Uterus (tissue), 4 donors: ENCODE results near the gene FAM76A. TPM values are rescaled to one million over a fixed set of nuclear protein-coding genes. Genes with fewer than 3 reads are reported as not detected.
"Not testable (repeated sequence)": the region's sequence is repeated elsewhere in the genome, so short reads cannot be mapped to it uniquely, and the experiment has no call there.

Experiments
- DNase-seq, 2 donors: peaks; one replicate each; pipeline ENCODE4 v3.0.0-alpha.2; 2019 to 2020
- H3K27ac ChIP-seq, 2 donors: fragments of 200-600 bp; sonication (generic); 1 replicate in 1 of 2; 2 replicates in 1 of 2; pipeline ENCODE4 v1.5.1; 2016 to 2018
- H3K27me3 ChIP-seq, 2 donors: fragments of 200-600 bp; sonication (generic); one replicate each; pipeline ENCODE4 v1.5.1; 2018 to 2019; ENCODE audit warnings: control low read depth in 1 of 2
- H3K36me3 ChIP-seq, 2 donors: fragments of 200-600 bp; sonication (generic); one replicate each; pipeline ENCODE4 v1.5.1; 2019; ENCODE audit warnings: control low read depth in 1 of 2
- H3K4me1 ChIP-seq, 2 donors: fragments of 200-600 bp; sonication (generic); one replicate each; pipeline ENCODE4 v1.5.1; 2018 to 2019; ENCODE audit warnings: control low read depth in 1 of 2
- H3K4me3 ChIP-seq, 2 donors: fragments of 200-600 bp; sonication (generic); 1 replicate in 1 of 2; 2 replicates in 1 of 2; pipeline ENCODE4 v1.5.1; 2018 to 2019; ENCODE audit warnings: mild to moderate bottlenecking in 1 of 2
- H3K9me3 ChIP-seq, 2 donors: fragments of 200-600 bp; sonication (generic); one replicate each; pipeline ENCODE4 v1.5.1; 2019; ENCODE audit warnings: control low read depth in 1 of 2
- CTCF ChIP-seq, 4 experiments: fragments of 200-600 bp in 2 of 4; fragments of 450-650 bp in 2 of 4; sonication (generic) in 2 of 4; IDR thresholded peaks; one replicate each; pipeline ENCODE4 v1.5.1; 2016 to 2019; ENCODE audit warnings: antibody characterized with exemption in 4 of 4, mild to moderate bottlenecking in 2 of 4, moderate library complexity in 1 of 4
- POLR2A ChIP-seq, 2 donors: fragments of 450-650 bp; IDR thresholded peaks; one replicate each; pipeline ENCODE4 v1.6.1; 2016; ENCODE audit warnings: antibody characterized with exemption in 2 of 2, mild to moderate bottlenecking in 1 of 2, moderate library complexity in 1 of 2
- intact Hi-C: fragments of 100-400 bp; cut with DNase I; formaldehyde crosslinking; loops from one replicate; pipeline ENCODE4 v1.15.1; 2023; ENCODE audit warnings: low total_unique reads
- total RNA-seq, 4 donors: library from RNA; depleted of rRNA in 3 of 4; stranded (reverse); fragments of >200 nt in 3 of 4; gene quantifications; one replicate each; pipeline versions ENCODE4 v1.1.0 to v1.2.4, GENCODE V29; 2014 to 2023
- donor health status: DM: yes; HTN: yes; CAD: no.

FAM76A gene
- total RNA-seq, 4 donors from 2014 or later: 5.4 to 26.6 (median 20.5) TPM

- Histone ChIP-seq H3K27ac (peak overlapping the region in 1 of 2 donors; percentile 57), H3K4me1 (no peaks in the 10 kb centered on the region), H3K27me3 (no peaks in the 10 kb centered on the region), H3K9me3 (no peaks in the 10 kb centered on the region), H3K36me3 (no peaks in the 10 kb centered on the region), H3K4me3 (no peak overlapping the region)
- DNase-seq: peak in 1 of 2 donors; percentile 59
- TF ChIP-seq POLR2A (IDR thresholded peaks at IDR 0.05) (no peak), CTCF (IDR thresholded peaks at IDR 0.05) (no peak)
- intact Hi-C loops: no loop called here
Measured at GRCh38 chr1:27789540-27790041, 63.8 kb downstream of the FAM76A start.

- H3K4me3 ChIP-seq, H3K36me3 ChIP-seq, DNase-seq, intact Hi-C loops, H3K4me1 ChIP-seq, H3K27me3 ChIP-seq, H3K9me3 ChIP-seq: not testable (repeated sequence)
- peak overlapping the region in 1 of 2 donors; percentile 57 for H3K27ac ChIP-seq
Measured at GRCh38 chr1:27790270-27790669, 64.5 kb downstream of the FAM76A start.

- Histone ChIP-seq H3K4me3 (no peak overlapping the region), H3K36me3 (no peaks in the 10 kb centered on the region), H3K27me3 (no peaks in the 10 kb centered on the region), H3K4me1 (no peaks in the 10 kb centered on the region), H3K27ac (no peak overlapping the region), H3K9me3 (no peaks in the 10 kb centered on the region)
- no peak for DNase-seq
- intact Hi-C loops: no loop called here
- no peak for TF ChIP-seq POLR2A (IDR thresholded peaks at IDR 0.05)
- no peak for TF ChIP-seq CTCF (IDR thresholded peaks at IDR 0.05)
Measured at GRCh38 chr1:27795601-27796000, 69.8 kb downstream of the FAM76A start.

GRCh38 chr1:27804791-27805190 lies 79.0 kb downstream of the FAM76A start:
- no peak for DNase-seq
- no peaks in the 10 kb centered on the region for H3K27me3 ChIP-seq
- intact Hi-C loops: no loop called here
- no peaks in the 10 kb centered on the region for H3K9me3 ChIP-seq
- no peaks in the 10 kb centered on the region for H3K36me3 ChIP-seq
- no peak overlapping the region for H3K27ac ChIP-seq
- H3K4me1 ChIP-seq: no peaks in the 10 kb centered on the region
- no peak overlapping the region for H3K4me3 ChIP-seq
- TF ChIP-seq CTCF (IDR thresholded peaks at IDR 0.05): no peak
- TF ChIP-seq POLR2A (IDR thresholded peaks at IDR 0.05): no peak

GRCh38 chr1:27806758-27807157 lies 81.0 kb downstream of the FAM76A start:
- H3K27me3 ChIP-seq: no peaks in the 10 kb centered on the region
- H3K36me3 ChIP-seq: no peaks in the 10 kb centered on the region
- H3K9me3 ChIP-seq: no peaks in the 10 kb centered on the region
- no peak for DNase-seq
- no peak for TF ChIP-seq POLR2A (IDR thresholded peaks at IDR 0.05)
- no peak for TF ChIP-seq CTCF (IDR thresholded peaks at IDR 0.05)
- intact Hi-C loops: no loop called here
- H3K4me3 ChIP-seq: no peak overlapping the region
- H3K4me1 ChIP-seq: no peaks in the 10 kb centered on the region
- no peak overlapping the region for H3K27ac ChIP-seq

- H3K9me3 ChIP-seq: no peaks in the 10 kb centered on the region
- no peaks in the 10 kb centered on the region for H3K36me3 ChIP-seq
- H3K27ac ChIP-seq: no peak overlapping the region
- DNase-seq: no peak
- H3K27me3 ChIP-seq: no peaks in the 10 kb centered on the region
- TF ChIP-seq CTCF (IDR thresholded peaks at IDR 0.05) (no peak), POLR2A (IDR thresholded peaks at IDR 0.05) (no peak)
- no peaks in the 10 kb centered on the region for H3K4me1 ChIP-seq
- no peak overlapping the region for H3K4me3 ChIP-seq
- intact Hi-C loops: no loop called here
Measured at GRCh38 chr1:27807385-27807784, 81.6 kb downstream of the FAM76A start.

- H3K9me3 ChIP-seq, H3K27me3 ChIP-seq, H3K4me3 ChIP-seq, H3K36me3 ChIP-seq, H3K4me1 ChIP-seq, H3K27ac ChIP-seq, intact Hi-C loops, DNase-seq: not testable (repeated sequence)
Measured at GRCh38 chr1:27808131-27808530, 82.4 kb downstream of the FAM76A start.
